ENCODE measurements around the gene PLA2G4D. TPM values are rescaled to one million over a fixed set of nuclear protein-coding genes. Genes with fewer than 3 reads are reported as not detected.

Gene PLA2G4D
- total RNA-seq = not detected in 2 replicates

GRCh38 chr15:42094512-42094963 lies at the start of gene PLA2G4D:
PLA2G4D (minus strand) TSS chr15:42094562; CDS start chr15:42094459, 103 bp downstream.

GRCh38 chr15:42020713-42021273 lies 73.6 kb downstream of the PLA2G4D start, which contains the start of gene PLA2G4E:
PLA2G4E (minus strand) TSS chr15:42021042; CDS start chr15:42021030, 12 bp downstream.

Other genes starting within 250 kb of the PLA2G4D start
- gene SPTBN5, start 200.5 kb downstream of the PLA2G4D start, total RNA-seq = under 0.01 and 0.49 TPM in 2 replicates
- gene EHD4, start 122.0 kb downstream of the PLA2G4D start, total RNA-seq = 30.4 and 38.6 TPM in 2 replicates
- 3.7 and 5.1 TPM in 2 replicates for gene PLA2G4E, start 73.5 kb downstream of the PLA2G4D start, total RNA-seq
- 3.5 and 10.7 TPM in 2 replicates for gene PLA2G4F, start 62.1 kb upstream of the PLA2G4D start, total RNA-seq
- gene VPS39, start 113.7 kb upstream of the PLA2G4D start, total RNA-seq = 15.1 and 24.8 TPM in 2 replicates
- gene GANC, start 178.6 kb upstream of the PLA2G4D start, total RNA-seq = 14.9 and 19.3 TPM in 2 replicates
- gene TMEM87A, start 178.9 kb upstream of the PLA2G4D start, total RNA-seq = 48.7 and 58.2 TPM in 2 replicates

Measured in airway epithelial cell (primary cell).